HEK293T (cell line): ENCODE measurements around the gene NEUROD1.

Experiments used
- ARNT ChIP-seq: fragments of 450-650 bp; IDR thresholded peaks from 2 replicates; pipeline ENCODE4 v1.6.1; 2017; ENCODE audit warnings: mild to moderate bottlenecking
- BHLHE40 ChIP-seq: fragments of 450-650 bp; IDR thresholded peaks from 2 replicates; pipeline ENCODE4 v1.6.1; 2016; ENCODE audit warnings: mild to moderate bottlenecking, moderate library complexity, borderline replicate concordance
- CTBP1 ChIP-seq: fragments of 450-650 bp; IDR thresholded peaks from 2 replicates; pipeline ENCODE4 v1.6.1; 2016; ENCODE audit warnings: borderline replicate concordance
- ELF4 ChIP-seq: fragments of 450-650 bp; IDR thresholded peaks from 2 replicates; pipeline ENCODE4 v1.6.1; 2017; ENCODE audit warnings: antibody characterized with exemption
- FOXA1 ChIP-seq: fragments of 450-650 bp; IDR thresholded peaks from 2 replicates; pipeline ENCODE4 v1.6.1; 2016; ENCODE audit warnings: mild to moderate bottlenecking
- FOXK2 ChIP-seq: fragments of 450-650 bp; IDR thresholded peaks from 2 replicates; pipeline ENCODE4 v1.6.1; 2016; ENCODE audit warnings: mild to moderate bottlenecking
- FOXM1 ChIP-seq: fragments of 450-650 bp; IDR thresholded peaks from 2 replicates; pipeline ENCODE4 v1.6.1; 2017; ENCODE audit warnings: mild to moderate bottlenecking, borderline replicate concordance
- HDGF ChIP-seq: fragments of 450-650 bp; IDR thresholded peaks from 2 replicates; pipeline ENCODE4 v1.6.1; 2017; ENCODE audit warnings: antibody characterized with exemption, borderline replicate concordance
- LEF1 ChIP-seq: fragments of 450-650 bp; IDR thresholded peaks from 2 replicates; pipeline ENCODE4 v1.6.1; 2017; ENCODE audit warnings: mild to moderate bottlenecking, borderline replicate concordance
- SP1 ChIP-seq: fragments of 450-650 bp; IDR thresholded peaks from 2 replicates; pipeline ENCODE4 v1.6.1; 2017
- SUZ12 ChIP-seq: fragments of 450-650 bp; IDR thresholded peaks from 2 replicates; pipeline ENCODE4 v1.6.1; 2016; ENCODE audit warnings: mild to moderate bottlenecking
- TARDBP ChIP-seq: fragments of 450-650 bp; IDR thresholded peaks from 2 replicates; pipeline ENCODE4 v1.6.1; 2016
- ZNF384 ChIP-seq: fragments of 450-650 bp; IDR thresholded peaks from 2 replicates; pipeline ENCODE4 v1.6.1; 2016
- TF ChIP-seq, protein P1 (sequence below): fragments of 450-650 bp; IDR thresholded peaks from 2 replicates; pipeline ENCODE4 v1.6.1; 2016

DNA sequence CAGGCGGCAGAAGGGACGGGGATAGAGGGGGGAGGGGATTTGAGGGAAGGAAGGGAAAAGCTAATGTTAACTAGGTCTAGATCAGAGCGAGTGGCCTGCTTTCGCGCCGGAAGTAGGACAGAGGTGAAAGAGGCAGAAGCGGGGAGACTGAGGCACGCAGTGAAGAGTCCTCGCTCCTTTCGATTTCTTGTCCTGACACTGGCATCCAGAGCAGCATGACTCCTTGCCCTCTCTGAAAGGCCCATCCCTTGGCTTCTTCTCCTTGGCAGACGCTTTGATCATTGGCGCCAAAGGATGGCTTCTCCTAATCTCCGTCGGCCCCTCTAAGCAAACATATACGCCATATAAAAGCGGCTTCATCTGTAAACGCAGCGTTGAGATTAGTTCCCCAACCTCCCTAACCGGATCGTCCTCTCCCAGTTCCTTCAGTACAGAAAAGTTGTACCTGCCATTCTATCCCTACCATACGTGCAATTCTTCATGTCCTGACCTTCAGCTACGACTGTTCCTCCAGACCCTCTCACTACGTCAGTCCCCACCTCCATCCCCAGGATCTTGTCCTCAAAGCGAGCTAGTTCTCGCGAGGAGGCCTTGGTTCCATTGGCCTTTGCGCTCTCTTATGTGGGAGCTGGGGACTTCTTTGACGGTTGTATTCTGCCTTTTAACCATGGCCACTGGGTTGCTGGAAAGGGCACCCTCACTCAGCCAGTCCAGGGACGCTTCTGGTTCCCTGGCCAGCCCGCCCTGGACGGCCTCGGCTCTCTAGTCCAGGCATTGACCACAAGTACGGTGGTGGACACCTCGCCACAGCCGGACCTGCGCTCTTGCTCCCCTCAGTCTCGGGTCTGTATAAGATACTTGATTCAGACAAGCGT is 857 bp upstream of the NEUROD1 start:
- TF ChIP-seq, protein P1, sequence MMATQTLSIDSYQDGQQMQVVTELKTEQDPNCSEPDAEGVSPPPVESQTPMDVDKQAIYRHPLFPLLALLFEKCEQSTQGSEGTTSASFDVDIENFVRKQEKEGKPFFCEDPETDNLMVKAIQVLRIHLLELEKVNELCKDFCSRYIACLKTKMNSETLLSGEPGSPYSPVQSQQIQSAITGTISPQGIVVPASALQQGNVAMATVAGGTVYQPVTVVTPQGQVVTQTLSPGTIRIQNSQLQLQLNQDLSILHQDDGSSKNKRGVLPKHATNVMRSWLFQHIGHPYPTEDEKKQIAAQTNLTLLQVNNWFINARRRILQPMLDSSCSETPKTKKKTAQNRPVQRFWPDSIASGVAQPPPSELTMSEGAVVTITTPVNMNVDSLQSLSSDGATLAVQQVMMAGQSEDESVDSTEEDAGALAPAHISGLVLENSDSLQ, result no peak
- no peak for TF ChIP-seq ZNF384
- no peak for TF ChIP-seq CTBP1
- TF ChIP-seq BHLHE40, result no peak
- TF ChIP-seq SUZ12, result no peak
- no peak for TF ChIP-seq TARDBP
- no peak for TF ChIP-seq FOXA1
- TF ChIP-seq FOXK2, result no peak
- no peak for TF ChIP-seq FOXM1
- TF ChIP-seq LEF1, result no peak
- no peak for TF ChIP-seq SP1
- no peak for TF ChIP-seq ARNT
- no peak for TF ChIP-seq ELF4
- TF ChIP-seq HDGF, result no peak
